Raji (cell line): ENCODE data around the gene AIP.

Experiments
- POLR2A ChIP-seq: IDR thresholded peaks from 2 replicates; pipeline ENCODE4 v1.6.1; 2011; ENCODE audit warnings: low read depth, low read length, control low read depth; ENCODE audit not compliant: insufficient read depth

Gene AIP

DNA sequence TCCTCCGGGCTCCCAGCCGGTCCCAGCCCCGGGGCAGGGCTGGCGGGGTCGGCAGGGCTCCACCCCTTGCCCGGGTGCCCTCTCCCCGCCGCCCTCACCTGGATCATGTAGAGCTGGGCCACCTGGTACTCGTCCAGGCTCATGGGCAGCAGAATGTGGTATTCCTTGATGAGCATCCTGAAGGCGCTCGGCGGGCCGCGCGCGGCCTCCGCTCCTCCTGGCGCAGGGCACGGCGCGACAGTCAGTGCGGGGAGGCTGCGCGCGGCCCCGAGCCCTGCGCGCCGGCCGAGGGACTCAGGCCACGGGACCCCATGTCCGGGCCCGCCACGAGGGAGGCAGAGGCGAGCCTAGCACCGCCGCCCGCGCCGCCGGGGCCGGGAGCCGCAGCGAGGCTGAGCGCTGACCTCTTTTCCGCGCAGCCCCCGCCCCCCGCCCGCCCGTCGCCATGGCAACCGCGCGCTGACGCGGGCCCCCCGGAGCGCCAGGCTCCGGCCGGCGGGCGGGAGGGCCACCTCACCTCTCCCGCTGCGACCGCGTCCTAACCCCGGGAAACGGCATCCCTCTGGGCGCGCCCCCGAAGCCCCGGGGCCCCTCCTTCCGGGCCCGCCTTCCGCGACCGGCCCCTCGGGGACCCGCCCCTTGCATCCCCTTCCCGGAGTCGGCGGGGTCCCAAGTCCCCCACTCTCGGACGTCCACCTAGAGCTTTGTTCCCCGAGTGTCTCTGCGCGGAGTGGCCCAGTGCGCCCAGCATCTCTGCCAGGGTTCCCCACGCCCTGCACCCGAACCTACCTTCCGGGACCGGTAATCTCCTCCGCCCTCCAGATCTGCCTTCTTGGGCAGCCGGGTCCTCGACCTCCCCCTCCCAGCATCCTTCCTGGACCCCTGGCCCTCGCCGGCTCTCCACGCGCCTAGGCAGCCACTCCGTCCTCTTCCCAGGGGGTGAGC, 21.5 kb downstream of the AIP start:
- TF ChIP-seq POLR2A, result no peak

DNA sequence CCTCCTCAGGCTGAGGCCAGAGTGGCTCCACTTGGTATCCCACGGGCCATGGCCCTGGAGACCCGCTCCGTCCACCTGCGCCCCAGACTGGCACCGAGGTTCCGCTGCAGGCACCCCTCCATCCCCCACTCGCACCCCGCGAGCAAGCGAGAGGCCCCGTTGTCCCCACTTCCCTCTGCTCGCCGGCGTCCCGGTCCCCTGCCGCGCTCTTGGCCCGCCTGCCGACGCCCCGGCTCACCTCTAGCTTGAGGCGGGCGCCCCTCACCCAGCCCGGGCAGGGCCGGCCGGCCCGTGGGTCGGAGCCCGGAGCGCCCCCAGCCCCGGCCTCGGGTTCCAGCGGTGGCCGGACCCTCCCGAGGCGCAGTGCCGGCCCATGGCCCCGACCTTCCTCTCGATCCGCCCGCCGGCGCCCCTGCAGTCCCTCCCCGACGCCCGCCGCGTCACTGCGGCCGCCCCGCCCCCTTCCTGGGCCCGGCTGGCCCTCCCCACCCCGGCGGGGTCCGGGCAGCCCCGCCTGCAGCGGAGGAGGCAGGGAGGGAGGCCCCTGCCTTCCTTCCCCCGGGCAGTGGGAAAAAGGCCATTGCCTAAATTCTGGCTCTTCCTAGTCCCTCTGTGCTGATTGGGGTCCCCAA, 22.2 kb downstream of the AIP start, which contains the start of gene PITPNM1:
PITPNM1 (minus strand) TSS at position 414 of the 632 bp plus-strand sequence. CDS start 1,183 bp downstream, outside the sequence.
- TF ChIP-seq POLR2A, result peak; percentile 67

GRCh38 chr11:67505605-67506396, 23.0 kb downstream of the AIP start:
- TF ChIP-seq POLR2A, result peak; percentile 53; the same call in 1 of the 2 replicates

- TF ChIP-seq POLR2A, result no peak
These were observed 23.7 kb downstream of the AIP start for GRCh38 chr11:67506426-67507051.

DNA sequence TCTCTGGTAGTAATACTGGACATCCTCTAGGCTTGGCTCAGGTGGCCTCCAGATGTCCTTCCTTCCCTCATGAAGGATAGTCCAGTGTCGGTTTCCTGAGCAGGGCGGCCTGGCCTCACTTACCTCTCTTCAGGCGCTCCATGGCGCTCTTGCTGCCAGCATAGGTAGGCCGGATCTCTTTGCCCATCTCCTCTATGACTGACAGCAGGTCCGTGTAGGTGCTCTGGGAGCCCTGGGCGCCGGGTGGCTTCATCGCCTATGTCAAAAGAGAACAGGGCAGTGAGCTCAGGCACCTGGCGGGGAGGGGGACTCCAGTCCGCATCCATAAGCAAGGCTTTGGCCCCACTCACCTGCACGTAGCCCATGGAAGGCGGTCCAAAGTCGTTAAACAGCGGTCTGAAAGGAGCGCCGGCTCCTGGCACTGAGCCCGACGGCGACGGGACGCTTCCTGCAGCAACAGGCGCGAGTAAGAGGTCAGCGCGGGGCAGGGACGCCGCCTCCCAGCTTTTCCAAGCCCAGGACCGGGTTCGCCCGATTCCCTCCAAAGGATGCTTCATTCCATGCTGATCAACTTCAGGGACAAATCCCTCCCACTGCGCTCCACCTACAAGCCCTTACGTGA, 24.5 kb downstream of the AIP start:
- TF ChIP-seq POLR2A, result no peak

DNA sequence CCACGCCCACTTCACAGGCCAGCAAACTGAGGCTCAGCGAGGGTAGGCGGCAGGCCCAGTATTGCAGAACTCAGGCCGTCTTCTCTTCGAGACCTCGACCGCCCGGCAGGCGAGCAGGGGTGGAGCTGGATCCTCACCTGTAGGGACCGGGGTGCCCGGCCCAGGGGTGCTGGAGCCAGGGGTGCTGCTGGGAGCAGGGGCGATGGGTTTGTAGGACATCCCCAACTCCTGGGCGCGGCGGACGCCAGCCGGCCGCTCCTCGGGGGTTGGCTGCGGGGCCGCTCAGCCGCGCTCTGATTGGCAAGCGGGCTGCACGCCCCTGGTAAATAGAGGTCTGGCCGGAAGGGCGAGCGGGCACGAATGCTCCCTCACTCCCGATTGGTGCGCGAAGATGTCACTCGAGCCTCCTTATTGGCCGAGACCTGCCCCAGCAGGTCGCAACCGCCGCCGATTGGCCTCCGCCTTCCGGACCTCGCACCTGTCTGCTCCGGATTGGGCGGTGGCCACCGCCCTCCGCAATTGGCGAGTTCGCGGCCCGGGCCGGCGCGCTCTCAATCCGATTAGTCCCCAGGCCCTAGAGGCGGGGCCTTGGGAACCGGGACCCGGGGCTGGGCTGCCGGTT, 25.1 kb downstream of the AIP start, which contains the start of gene CDK2AP2:
CDK2AP2 (minus strand) TSS at position 299 of the 622 bp plus-strand sequence; CDS start at position 219, 80 bp downstream.
- TF ChIP-seq POLR2A, result peak; percentile 81

- TF ChIP-seq POLR2A, result peak; percentile 38; the same call in 1 of the 2 replicates
These were observed 25.8 kb downstream of the AIP start for GRCh38 chr11:67508486-67509121.

DNA sequence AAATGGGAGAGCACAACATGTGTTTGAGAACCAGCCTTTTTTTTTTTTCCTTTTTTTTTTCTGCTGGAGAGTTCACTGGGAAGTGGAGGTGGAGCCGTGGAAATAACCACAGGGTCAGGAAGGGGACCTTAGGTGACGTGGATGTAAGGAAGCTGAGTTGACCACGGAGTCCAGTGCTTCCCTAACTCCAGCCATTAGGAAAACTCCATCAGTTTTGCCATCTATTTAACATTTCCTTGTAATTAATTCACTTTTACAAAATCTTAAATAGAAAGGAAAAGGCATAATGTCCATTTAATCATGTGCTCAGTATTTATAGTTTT, 27.2 kb downstream of the AIP start:
- TF ChIP-seq POLR2A, result no peak

DNA sequence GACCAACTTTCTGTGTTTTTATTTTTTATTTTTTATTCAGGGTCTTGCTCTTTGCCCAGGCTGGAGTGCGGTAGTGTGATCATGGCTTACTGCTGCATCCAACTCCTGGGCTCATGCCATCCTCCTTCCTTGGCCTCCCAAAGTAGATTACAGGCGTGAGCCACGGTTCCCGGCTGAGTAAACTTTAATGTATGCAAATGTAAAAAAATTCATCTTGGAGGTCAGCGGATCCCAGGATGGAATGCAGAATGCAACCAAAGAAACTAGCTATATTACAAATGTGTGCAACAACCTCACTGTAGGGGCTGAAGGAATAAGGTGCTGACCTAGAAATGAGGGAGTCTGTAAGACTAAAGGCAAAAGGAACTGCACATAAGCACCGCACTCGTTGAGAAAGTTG, 31.3 kb downstream of the AIP start:
- TF ChIP-seq POLR2A, result no peak

- no peak for TF ChIP-seq POLR2A
These were observed 34.0 kb downstream of the AIP start for GRCh38 chr11:67516806-67517205.

- TF ChIP-seq POLR2A, result no peak
These were observed 35.1 kb downstream of the AIP start for GRCh38 chr11:67517784-67518552.

- no peak for TF ChIP-seq POLR2A
These were observed 36.9 kb downstream of the AIP start for GRCh38 chr11:67519726-67520125.
